Astrocyte (in vitro differentiated cells and primary cell): ENCODE data around the gene RAE1. TPM values are rescaled to one million over a fixed set of nuclear protein-coding genes. Genes with fewer than 3 reads are reported as not detected.

Source experiments
- DNase-seq: peaks from one replicate; pipeline ENCODE4 v3.0.0-alpha.2; 2010; ENCODE audit warnings: low read depth
- FAIRE-seq: peaks from 2 replicates; lab custom pipeline; 2011; peaks lifted over from hg19 to GRCh38; lab: Jason Lieb, UNC
- H2AFZ ChIP-seq: 2 replicates; pipeline ENCODE4 v1.6.0; 2012; ENCODE audit warnings: low read depth, low read length, inconsistent platforms
- H3K27ac ChIP-seq: 2 replicates; pipeline ENCODE4 v1.5.1; 2011; ENCODE audit warnings: low read depth, low read length, inconsistent platforms
- H3K27me3 ChIP-seq: 2 replicates; pipeline ENCODE4 v1.6.0; 2011; ENCODE audit warnings: low read length, inconsistent platforms; ENCODE audit not compliant: insufficient read depth
- H3K36me3 ChIP-seq: 2 replicates; pipeline ENCODE4 v1.5.1; 2011; ENCODE audit warnings: low read length, inconsistent platforms; ENCODE audit not compliant: insufficient read depth
- H3K4me1 ChIP-seq: 2 replicates; pipeline ENCODE4 v1.5.1; 2011; ENCODE audit warnings: low read length, inconsistent platforms; ENCODE audit not compliant: insufficient read depth
- H3K4me2 ChIP-seq: 2 replicates; pipeline ENCODE4 v1.6.0; 2012; ENCODE audit warnings: low read length, inconsistent platforms
- H3K4me3 ChIP-seq: 2 replicates; pipeline ENCODE4 v1.5.1; 2011; ENCODE audit warnings: low read depth, mild to moderate bottlenecking, low read length, inconsistent platforms; ENCODE audit not compliant: insufficient read depth
- H3K79me2 ChIP-seq: 2 replicates; pipeline ENCODE4 v1.6.0; 2012; ENCODE audit warnings: mild to moderate bottlenecking, low read length, inconsistent platforms; ENCODE audit not compliant: insufficient read depth
- H3K9ac ChIP-seq: 2 replicates; pipeline ENCODE4 v1.6.0; 2012; ENCODE audit warnings: mild to moderate bottlenecking, low read length, inconsistent platforms
- H3K9me3 ChIP-seq: 2 replicates; pipeline ENCODE4 v1.5.1; 2012; ENCODE audit warnings: low read depth, mild to moderate bottlenecking, low read length, inconsistent platforms; ENCODE audit not compliant: insufficient read depth
- H4K20me1 ChIP-seq: 2 replicates; pipeline ENCODE4 v1.6.0; 2012; ENCODE audit warnings: low read length, inconsistent platforms; ENCODE audit not compliant: insufficient read depth
- H3K27ac Mint-ChIP-seq: one replicate; pipeline ENCODE4 v1.8.0; 2021; ENCODE audit warnings: mild to moderate bottlenecking, mixed read lengths; ENCODE audit not compliant: unreplicated experiment
- H3K27me3 Mint-ChIP-seq: one replicate; pipeline ENCODE4 v1.8.0; 2021; ENCODE audit warnings: low read depth, mixed read lengths; ENCODE audit not compliant: unreplicated experiment
- H3K36me3 Mint-ChIP-seq: one replicate; pipeline ENCODE4 v1.8.0; 2021; ENCODE audit warnings: low read depth, mixed read lengths; ENCODE audit not compliant: unreplicated experiment
- H3K4me1 Mint-ChIP-seq: one replicate; pipeline ENCODE4 v1.8.0; 2021; ENCODE audit warnings: low read depth, mixed read lengths; ENCODE audit not compliant: unreplicated experiment
- H3K4me3 Mint-ChIP-seq: one replicate; pipeline ENCODE4 v1.8.0; 2021; ENCODE audit warnings: mild to moderate bottlenecking, moderate library complexity, mixed read lengths; ENCODE audit not compliant: unreplicated experiment
- H3K9me3 Mint-ChIP-seq: one replicate; pipeline ENCODE4 v1.8.0; 2021; ENCODE audit warnings: mild to moderate bottlenecking, mixed read lengths; ENCODE audit not compliant: unreplicated experiment
- CTCF ChIP-seq: IDR thresholded peaks from 2 replicates; pipeline ENCODE4 v1.5.1; 2011; ENCODE audit warnings: low read depth, mild to moderate bottlenecking, inconsistent platforms, low read length, moderate library complexity; ENCODE audit not compliant: insufficient read depth
- EZH2 ChIP-seq: IDR thresholded peaks from 2 replicates; pipeline ENCODE4 v1.6.1; 2012; ENCODE audit warnings: mild to moderate bottlenecking, low read length, inconsistent platforms; ENCODE audit not compliant: insufficient read depth
- total RNA-seq: library from RNA; stranded (reverse); gene quantifications from 2 replicates; pipeline ENCODE4 v1.2.1, GENCODE V29; 2021

RAE1 gene
- total RNA-seq, 1 donor from 2014 or later = 31.1 TPM

GRCh38 chr20:57410398-57410920 lies 59.4 kb downstream of the RAE1 start:
- Histone ChIP-seq H3K36me3 (no peaks in the 10 kb centered on the region), H3K27ac (no peak overlapping the region), H3K4me1 (peaks cover 4% of the 10 kb centered on the region), H3K79me2 (no peaks in the 10 kb centered on the region), H4K20me1 (peaks cover 7% of the 10 kb centered on the region), H3K4me2 (no peak overlapping the region), H3K4me3 (no peak overlapping the region), H2AFZ (no peak overlapping the region), H3K9ac (no peak overlapping the region), H3K27me3 (no peaks in the 10 kb centered on the region), H3K9me3 (no peaks in the 10 kb centered on the region)
- TF ChIP-seq EZH2 (no peak), CTCF (no peak)
- Mint-ChIP-seq H3K27ac (no peak overlapping the region), H3K4me3 (no peak overlapping the region), H3K36me3 (peaks cover 7% of the 10 kb centered on the region), H3K9me3 (no peaks in the 10 kb centered on the region), H3K27me3 (no peaks in the 10 kb centered on the region), H3K4me1 (peaks cover 4% of the 10 kb centered on the region)
- DNase-seq (no peak), FAIRE-seq (no peak)

GRCh38 chr20:57410924-57411323 lies 59.9 kb downstream of the RAE1 start:
- peaks cover 4% of the 10 kb centered on the region for H3K4me1 ChIP-seq
- H3K9me3 Mint-ChIP-seq = no peaks in the 10 kb centered on the region
- H3K4me3 ChIP-seq = no peak overlapping the region
- H3K27ac Mint-ChIP-seq = no peak overlapping the region
- H3K27me3 ChIP-seq = no peaks in the 10 kb centered on the region
- no peak overlapping the region for H3K9ac ChIP-seq
- no peak overlapping the region for H3K27ac ChIP-seq
- H3K27me3 Mint-ChIP-seq = peaks cover 3% of the 10 kb centered on the region
- DNase-seq = no peak
- FAIRE-seq = no peak
- H3K4me3 Mint-ChIP-seq = no peak overlapping the region
- H3K36me3 ChIP-seq = no peaks in the 10 kb centered on the region
- H4K20me1 ChIP-seq = peaks cover 7% of the 10 kb centered on the region
- H3K36me3 Mint-ChIP-seq = peaks cover 7% of the 10 kb centered on the region
- no peak overlapping the region for H2AFZ ChIP-seq
- no peaks in the 10 kb centered on the region for H3K79me2 ChIP-seq
- no peak overlapping the region for H3K4me2 ChIP-seq
- H3K4me1 Mint-ChIP-seq = peaks cover 6% of the 10 kb centered on the region
- H3K9me3 ChIP-seq = no peaks in the 10 kb centered on the region
- no peak for TF ChIP-seq CTCF
- no peak for TF ChIP-seq EZH2

GRCh38 chr20:57411406-57412283 lies 60.6 kb downstream of the RAE1 start:
- no peak overlapping the region for H3K27ac ChIP-seq
- no peak overlapping the region for H3K9ac ChIP-seq
- H3K4me2 ChIP-seq = no peak overlapping the region
- TF ChIP-seq CTCF (no peak), EZH2 (no peak)
- DNase-seq = no peak
- no peak overlapping the region for H3K4me3 Mint-ChIP-seq
- peaks cover 6% of the 10 kb centered on the region for H3K27me3 Mint-ChIP-seq
- H3K4me1 ChIP-seq = peaks cover 4% of the 10 kb centered on the region
- H3K36me3 ChIP-seq = no peaks in the 10 kb centered on the region
- no peak overlapping the region for H3K4me3 ChIP-seq
- no peaks in the 10 kb centered on the region for H3K27me3 ChIP-seq
- H3K4me1 Mint-ChIP-seq = peaks cover 8% of the 10 kb centered on the region
- H3K9me3 ChIP-seq = no peaks in the 10 kb centered on the region
- H3K79me2 ChIP-seq = no peaks in the 10 kb centered on the region
- no peaks in the 10 kb centered on the region for H3K9me3 Mint-ChIP-seq
- H2AFZ ChIP-seq = no peak overlapping the region
- peaks cover 7% of the 10 kb centered on the region for H4K20me1 ChIP-seq
- peaks cover 7% of the 10 kb centered on the region for H3K36me3 Mint-ChIP-seq
- FAIRE-seq = no peak
- no peak overlapping the region for H3K27ac Mint-ChIP-seq
